T-helper 22 cell (primary cell): ENCODE results near the gene ANKS1B.
"Not testable (repeated sequence)": the region's sequence is repeated elsewhere in the genome, so short reads cannot be mapped to it uniquely, and the experiment has no call there.

Source experiments
- DNase-seq: peaks from one replicate; pipeline ENCODE4 v3.0.0-alpha.2; 2020; ENCODE audit warnings: low read depth

ANKS1B gene

GRCh38 chr12:98870504-98870903, 1114.2 kb downstream of the ANKS1B start:
- DNase-seq: no peak

GRCh38 chr12:98869886-98870503, 1114.7 kb downstream of the ANKS1B start:
- no peak for DNase-seq

GRCh38 chr12:98868538-98868937, 1116.2 kb downstream of the ANKS1B start:
- DNase-seq: no peak

GRCh38 chr12:98868076-98868475, 1116.7 kb downstream of the ANKS1B start:
- no peak for DNase-seq

GRCh38 chr12:98864363-98864762, 1120.4 kb downstream of the ANKS1B start:
- no peak for DNase-seq

GRCh38 chr12:98863167-98863566, 1121.6 kb downstream of the ANKS1B start:
- DNase-seq: no peak

GRCh38 chr12:98861251-98861650, 1123.5 kb downstream of the ANKS1B start:
- DNase-seq: no peak

GRCh38 chr12:98856897-98857540, 1127.7 kb downstream of the ANKS1B start:
- no peak for DNase-seq

GRCh38 chr12:98852181-98852580, 1132.6 kb downstream of the ANKS1B start:
- DNase-seq: no peak

GRCh38 chr12:98847242-98847641, 1137.5 kb downstream of the ANKS1B start:
- no peak for DNase-seq

GRCh38 chr12:98845957-98846356, 1138.8 kb downstream of the ANKS1B start:
- no peak for DNase-seq

- no peak for DNase-seq
Measured at GRCh38 chr12:98840325-98840724, 1144.4 kb downstream of the ANKS1B start.

- no peak for DNase-seq
Measured at GRCh38 chr12:98838231-98838647, 1146.5 kb downstream of the ANKS1B start.

GRCh38 chr12:98837134-98837752, 1147.5 kb downstream of the ANKS1B start:
- not testable (repeated sequence) for DNase-seq

GRCh38 chr12:98830657-98831056, 1154.1 kb downstream of the ANKS1B start:
- no peak for DNase-seq

- no peak for DNase-seq
Measured at GRCh38 chr12:98828802-98829600, 1155.7 kb downstream of the ANKS1B start.

GRCh38 chr12:98823012-98823411, 1161.7 kb downstream of the ANKS1B start:
- no peak for DNase-seq

GRCh38 chr12:98821866-98822265, 1162.9 kb downstream of the ANKS1B start:
- DNase-seq: no peak

GRCh38 chr12:98821232-98821631, 1163.5 kb downstream of the ANKS1B start:
- no peak for DNase-seq

- no peak for DNase-seq
Measured at GRCh38 chr12:98819821-98820404, 1164.8 kb downstream of the ANKS1B start.

GRCh38 chr12:98819071-98819470, 1165.7 kb downstream of the ANKS1B start:
- DNase-seq: no peak

GRCh38 chr12:98818239-98818638, 1166.5 kb downstream of the ANKS1B start:
- DNase-seq: no peak
